VCaP (cell line): ENCODE results near the gene LRWD1.

Source experiments
- H3K27ac ChIP-seq: fragments of 450-650 bp; 2 replicates; pipeline ENCODE4 v1.5.1; 2017
- CTCF ChIP-seq: fragments of 450-650 bp; conservative IDR thresholded peaks from 2 replicates; pipeline ENCODE4 v1.5.1; 2017; ENCODE audit warnings: mild to moderate bottlenecking, moderate library complexity

Gene LRWD1

GRCh38 chr7:102432442-102433218 is 32.2 kb upstream of the LRWD1 start:
- H3K27ac ChIP-seq, result peak overlapping the region; percentile 96
- no peak for TF ChIP-seq CTCF

GRCh38 chr7:102433219-102434038 is 31.4 kb upstream of the LRWD1 start, which contains the start of gene ORAI2:
Gene ORAI2 (plus strand): TSS chr7:102433575. CDS start chr7:102438957, 5,382 bp downstream.
- H3K27ac ChIP-seq, result peak within 1 kb of the TSS; percentile 96

GRCh38 chr7:102434039-102434486 is 30.7 kb upstream of the LRWD1 start:
- no peak for TF ChIP-seq CTCF
- H3K27ac ChIP-seq, result peak overlapping the region; percentile 96

More at GRCh38 chr7:102433219-102434038, 31.4 kb upstream of the LRWD1 start, which contains the start of gene ORAI2:
- TF ChIP-seq CTCF, result no peak

GRCh38 chr7:102436118-102436517 is 28.7 kb upstream of the LRWD1 start:
- H3K27ac ChIP-seq, result no peak overlapping the region
- TF ChIP-seq CTCF, result no peak

- TF ChIP-seq CTCF, result no peak
- H3K27ac ChIP-seq, result no peak overlapping the region
These were observed 24.6 kb upstream of the LRWD1 start for GRCh38 chr7:102439963-102440795.

GRCh38 chr7:102444961-102445673 is 19.7 kb upstream of the LRWD1 start:
- H3K27ac ChIP-seq, result no peak overlapping the region
- TF ChIP-seq CTCF, result no peak
